ENCODE measurements around the gene CAVIN1.

The CAVIN1 gene

GRCh38 chr17:42386777-42387657 is 36.0 kb downstream of the CAVIN1 start:
- peak overlapping the region; percentile 73 for H3K4me3 ChIP-seq (ENCODE audit: low read depth, low read length)
- TF ChIP-seq CTCF (IDR thresholded peaks at IDR 0.05; ENCODE audit: insufficient read depth, low read depth, low read length, missing control alignments): no peak
- DNase-seq (ENCODE audit: low read depth): no peak

- DNase-seq (ENCODE audit: low read depth): no peak
- H3K4me3 ChIP-seq (ENCODE audit: low read depth, low read length): no peak overlapping the region
- no peak for TF ChIP-seq CTCF (IDR thresholded peaks at IDR 0.05; ENCODE audit: insufficient read depth, low read depth, low read length, missing control alignments)
Observed at GRCh38 chr17:42381898-42382297, 41.2 kb downstream of the CAVIN1 start.

- H3K4me3 ChIP-seq (ENCODE audit: low read depth, low read length): no peak overlapping the region
- no peak for DNase-seq (ENCODE audit: low read depth)
- TF ChIP-seq CTCF (IDR thresholded peaks at IDR 0.05; ENCODE audit: insufficient read depth, low read depth, low read length, missing control alignments): no peak
Observed at GRCh38 chr17:42380935-42381334, 42.1 kb downstream of the CAVIN1 start.

GRCh38 chr17:42378959-42379594 is 44.0 kb downstream of the CAVIN1 start:
- H3K4me3 ChIP-seq (ENCODE audit: low read depth, low read length): peak overlapping the region; percentile 54
- TF ChIP-seq CTCF (IDR thresholded peaks at IDR 0.05; ENCODE audit: insufficient read depth, low read depth, low read length, missing control alignments): no peak
- peak; percentile 72 for DNase-seq (ENCODE audit: low read depth)

GRCh38 chr17:42378359-42378958 is 44.6 kb downstream of the CAVIN1 start:
- no peak for DNase-seq (ENCODE audit: low read depth)
- no peak for TF ChIP-seq CTCF (IDR thresholded peaks at IDR 0.05; ENCODE audit: insufficient read depth, low read depth, low read length, missing control alignments)
- H3K4me3 ChIP-seq (ENCODE audit: low read depth, low read length): peak overlapping the region; percentile 54

GRCh38 chr17:42373896-42374295 is 49.2 kb downstream of the CAVIN1 start:
- TF ChIP-seq CTCF (IDR thresholded peaks at IDR 0.05; ENCODE audit: insufficient read depth, low read depth, low read length, missing control alignments): no peak
- no peak for DNase-seq (ENCODE audit: low read depth)

More at GRCh38 chr17:42373896-42374295, 49.2 kb downstream of the CAVIN1 start:
- H3K4me3 ChIP-seq (ENCODE audit: low read depth, low read length): no peak overlapping the region
